ENCODE measurements around the gene RNU1-1.
"Not testable (repeated sequence)": the region's sequence is repeated elsewhere in the genome, so short reads cannot be mapped to it uniquely, and the experiment has no call there.

- TF ChIP-seq CTCF (IDR thresholded peaks at IDR 0.05); ZNF416 (CRISPR knock-in tag; IDR thresholded peaks at IDR 0.05); ZNF423 (CRISPR knock-in tag; IDR thresholded peaks at IDR 0.05); TCF7 (CRISPR knock-in tag; IDR thresholded peaks at IDR 0.05; ENCODE audit: low read depth); ZNF263 (CRISPR knock-in tag; IDR thresholded peaks at IDR 0.05; ENCODE audit: low read depth); MAX (CRISPR knock-in tag; IDR thresholded peaks at IDR 0.05); ZBTB43 (CRISPR knock-in tag; IDR thresholded peaks at IDR 0.05); TP53 (CRISPR knock-in tag; IDR thresholded peaks at IDR 0.05); FOXP1 (CRISPR knock-in tag; IDR thresholded peaks at IDR 0.05; ENCODE audit: borderline replicate concordance); USF1 (CRISPR knock-in tag; IDR thresholded peaks at IDR 0.05); MLX (CRISPR knock-in tag; IDR thresholded peaks at IDR 0.05): not testable (repeated sequence)
Measured at GRCh38 chr1:16547502-16548241, 33.6 kb upstream of the RNU1-1 start.

Measured in WTC11 (cell line).